CD4-positive, alpha-beta T cell (primary cell): ENCODE data around the gene WDR5B. TPM values are rescaled to one million over a fixed set of nuclear protein-coding genes. Genes with fewer than 3 reads are reported as not detected.

Source experiments
- ATAC-seq: fragments of 200-7000 bp; cut with Tn5 transposase; one replicate; pipeline ENCODE4 v1.10.0; 2022; ENCODE audit warnings: mild to moderate bottlenecking; ENCODE audit not compliant: poor library complexity
- CTCF ChIA-PET: fragments of 350-600 bp; sonication (Branson Sonifier 250); formaldehyde crosslinking; loops from one replicate; lab custom pipeline; 2021; ENCODE audit warnings: antibody characterized with exemption, inconsistent platforms; lab: Charles Lee
- POLR2A ChIA-PET: fragments of 350-600 bp; sonication (Branson Sonifier 250); formaldehyde crosslinking; loops from one replicate; lab custom pipeline; 2021; ENCODE audit warnings: antibody characterized with exemption, inconsistent platforms; lab: Charles Lee
- DNase-seq, 14 experiments: peaks; one replicate each; pipeline ENCODE4 v3.0.0-alpha.2; 2013 to 2020; ENCODE audit warnings: mixed read lengths in 2 of 14
- H3K27ac ChIP-seq, 2 donors: one replicate each; pipeline versions ENCODE4 v1.5.1 to v1.7.0; 2013; ENCODE audit warnings: low read length in 2 of 2, low read depth in 1 of 2, mild to moderate bottlenecking in 1 of 2
- H3K27me3 ChIP-seq, 2 experiments: 1 replicate in 1 of 2; 2 replicates in 1 of 2; pipeline versions ENCODE4 v1.6.1 to v1.7.0; 2013; ENCODE audit warnings: low read length in 2 of 2, control low read depth in 1 of 2, mild to moderate bottlenecking in 1 of 2, moderate library complexity in 1 of 2; ENCODE audit not compliant: insufficient read depth in 2 of 2, control insufficient read depth in 1 of 2
- H3K36me3 ChIP-seq: one replicate; pipeline ENCODE4 v1.6.1; 2013; ENCODE audit warnings: low read length, control low read depth; ENCODE audit not compliant: insufficient read depth
- H3K4me1 ChIP-seq: one replicate; pipeline ENCODE4 v1.6.1; 2013; ENCODE audit warnings: low read length, control low read depth; ENCODE audit not compliant: insufficient read depth
- H3K4me3 ChIP-seq: one replicate; pipeline ENCODE4 v1.5.1; 2013; ENCODE audit warnings: mild to moderate bottlenecking, low read length, moderate library complexity
- H3K9me3 ChIP-seq, 2 experiments: 1 replicate in 1 of 2; 2 replicates in 1 of 2; pipeline versions ENCODE4 v1.6.1 to v1.7.0; 2013; ENCODE audit warnings: low read length in 2 of 2, mild to moderate bottlenecking in 2 of 2, control low read depth in 1 of 2, moderate library complexity in 1 of 2; ENCODE audit not compliant: control insufficient read depth in 1 of 2, insufficient read depth in 1 of 2
- H3K27ac Mint-ChIP-seq: one replicate; pipeline ENCODE4 v1.8.0; 2020; ENCODE audit warnings: mixed read lengths
- H3K27me3 Mint-ChIP-seq: one replicate; pipeline ENCODE4 v1.8.0; 2021; ENCODE audit warnings: mixed read lengths
- H3K36me3 Mint-ChIP-seq: one replicate; pipeline ENCODE4 v1.8.0; 2021; ENCODE audit warnings: low read depth, mixed read lengths
- H3K4me1 Mint-ChIP-seq: one replicate; pipeline ENCODE4 v1.8.0; 2021; ENCODE audit warnings: low read depth, mixed read lengths
- H3K4me3 Mint-ChIP-seq: one replicate; pipeline ENCODE4 v1.8.0; 2020; ENCODE audit warnings: mild to moderate bottlenecking, mixed read lengths
- H3K9me3 Mint-ChIP-seq: one replicate; pipeline ENCODE4 v1.8.0; 2020; ENCODE audit warnings: mixed read lengths
- CTCF ChIP-seq: fragments of 200-600 bp; IDR thresholded peaks from one replicate; pipeline ENCODE4 v1.8.0; 2022; ENCODE audit warnings: antibody characterized with exemption, mild to moderate bottlenecking
- intact Hi-C, 2 experiments: fragments of 100-400 bp; cut with DNase I in 1 of 2; cut with micrococcal nuclease in 1 of 2; formaldehyde crosslinking; loops; one replicate each; pipeline versions ENCODE4 v1.15.1 to v1.9.0; 2023 to 2025; cut with DNase I, micrococcal nuclease
- total RNA-seq, 174 experiments: library from RNA in 2 of 174; stranded (reverse) in 2 of 174; gene quantifications; one replicate each; pipeline ENCODE4 v1.2.3 and lab custom pipeline; 2021 to 2026

WDR5B gene
- total RNA-seq, 2 experiments from 2014 or later, result 2.3 to 2.4 TPM

GRCh38 chr3:122389892-122390291 lies 26.0 kb downstream of the WDR5B start:
- ChIA-PET POLR2A (no interaction called here), CTCF (no interaction called here)
- intact Hi-C loops, result loop anchor here (5.0 to 10.0 kb wide), 5 partner anchors 405 to 735 kb away; partner anchors contain the start of genes EAF2 (in 1 of the 2), GOLGB1 (in 1 of the 2), HSPBAP1 (in 1 of the 2) and IQCB1 (in 1 of the 2)
- H3K4me1 ChIP-seq, result no peaks in the 10 kb centered on the region
- no peaks in the 10 kb centered on the region for H3K27me3 ChIP-seq
- no peaks in the 10 kb centered on the region for H3K9me3 Mint-ChIP-seq
- no peak overlapping the region for H3K27ac Mint-ChIP-seq
- no peak for TF ChIP-seq CTCF
- H3K27ac ChIP-seq, result no peak overlapping the region
- ATAC-seq (no peak), DNase-seq (no peak)
- H3K4me3 Mint-ChIP-seq, result no peak overlapping the region
- no peaks in the 10 kb centered on the region for H3K27me3 Mint-ChIP-seq
- H3K4me1 Mint-ChIP-seq, result peaks cover 37% of the 10 kb centered on the region
- no peak overlapping the region for H3K4me3 ChIP-seq
- no peaks in the 10 kb centered on the region for H3K9me3 ChIP-seq
- peaks cover 9% of the 10 kb centered on the region for H3K36me3 ChIP-seq
- H3K36me3 Mint-ChIP-seq, result peaks cover 40% of the 10 kb centered on the region

GRCh38 chr3:122389197-122389596 lies 26.7 kb downstream of the WDR5B start:
- Mint-ChIP-seq H3K4me3 (no peak overlapping the region), H3K4me1 (peaks cover 44% of the 10 kb centered on the region), H3K36me3 (peaks cover 42% of the 10 kb centered on the region), H3K27ac (no peak overlapping the region), H3K27me3 (no peaks in the 10 kb centered on the region), H3K9me3 (no peaks in the 10 kb centered on the region)
- H3K27me3 ChIP-seq, result no peaks in the 10 kb centered on the region
- no peak for TF ChIP-seq CTCF
- peaks cover 7% of the 10 kb centered on the region for H3K4me1 ChIP-seq
- H3K9me3 ChIP-seq, result no peaks in the 10 kb centered on the region
- no peak overlapping the region for H3K27ac ChIP-seq
- ChIA-PET POLR2A (no interaction called here), CTCF (no interaction called here)
- no peak overlapping the region for H3K4me3 ChIP-seq
- intact Hi-C loops, result loop anchor here (10.0 kb wide), 4 partner anchors 406 to 734 kb away; partner anchors contain the start of genes EAF2 (in 1 of the 2), GOLGB1 (in 1 of the 2), HSPBAP1 (in 1 of the 2) and IQCB1 (in 1 of the 2)
- ATAC-seq (no peak), DNase-seq (no peak)
- H3K36me3 ChIP-seq, result peaks cover 9% of the 10 kb centered on the region

GRCh38 chr3:122387709-122388108 lies 28.2 kb downstream of the WDR5B start:
- Histone ChIP-seq H3K27ac (no peak overlapping the region), H3K27me3 (no peaks in the 10 kb centered on the region), H3K9me3 (no peaks in the 10 kb centered on the region), H3K4me3 (no peak overlapping the region), H3K4me1 (peaks cover 13% of the 10 kb centered on the region), H3K36me3 (peaks cover 4% of the 10 kb centered on the region)
- Mint-ChIP-seq H3K27me3 (no peaks in the 10 kb centered on the region), H3K27ac (no peak overlapping the region), H3K36me3 (peaks cover 45% of the 10 kb centered on the region), H3K4me3 (no peak overlapping the region), H3K9me3 (no peaks in the 10 kb centered on the region), H3K4me1 (peaks cover 45% of the 10 kb centered on the region)
- CTCF ChIA-PET, result no interaction called here
- TF ChIP-seq CTCF, result no peak
- ATAC-seq (no peak), DNase-seq (no peak)
- POLR2A ChIA-PET, result no interaction called here
- intact Hi-C loops, result loop anchor here (10.0 kb wide), 4 partner anchors 407 to 733 kb away; partner anchors contain the start of genes EAF2 (in 1 of the 2), GOLGB1 (in 1 of the 2), HSPBAP1 (in 1 of the 2) and IQCB1 (in 1 of the 2)
